SK-N-SH (cell line): ENCODE results near the gene GRID2IP.

ENCODE experiments used
- ELF1 ChIP-seq: IDR thresholded peaks from 2 replicates; pipeline ENCODE4 v1.4.0; 2012
- EP300 ChIP-seq, 2 experiments: IDR thresholded peaks; 2 replicates each; pipeline versions ENCODE4 v1.4.0 to v1.6.1; 2012; ENCODE audit warnings: borderline replicate concordance in 1 of 2, low read depth in 1 of 2, low read length in 1 of 2
- EZH2phosphoT487 ChIP-seq: fragments of 200-600 bp; sonication (generic); IDR thresholded peaks from 2 replicates; pipeline ENCODE4 v1.6.1; 2017; ENCODE audit warnings: low read depth, mixed run types, mild to moderate bottlenecking, antibody characterized with exemption, moderate library complexity, borderline replicate concordance
- FOXM1 ChIP-seq: IDR thresholded peaks from 2 replicates; pipeline ENCODE4 v1.4.0; 2012; ENCODE audit warnings: low read depth, mild to moderate bottlenecking
- JUND ChIP-seq: IDR thresholded peaks from 2 replicates; pipeline ENCODE4 v1.4.0; 2012
- MXI1 ChIP-seq: IDR thresholded peaks from 2 replicates; pipeline ENCODE4 v1.6.1; 2012; ENCODE audit warnings: mild to moderate bottlenecking, low read depth, low read length, improper control_type of control experiment
- NFIC ChIP-seq: IDR thresholded peaks from 2 replicates; pipeline ENCODE4 v1.4.0; 2012; ENCODE audit warnings: borderline replicate concordance
- POLR2AphosphoS5 ChIP-seq: IDR thresholded peaks from 2 replicates; pipeline ENCODE4 v1.6.1; 2012; ENCODE audit warnings: low read depth, low read length
- RAD21 ChIP-seq: IDR thresholded peaks from 2 replicates; pipeline ENCODE4 v1.6.1; 2012; ENCODE audit warnings: mild to moderate bottlenecking, low read length
- RCOR1 ChIP-seq: fragments of 150-350 bp; IDR thresholded peaks from 2 replicates; pipeline ENCODE4 v1.6.1; 2017; ENCODE audit warnings: antibody characterized with exemption, low read length
- RFX5 ChIP-seq: IDR thresholded peaks from 2 replicates; pipeline ENCODE4 v1.6.1; 2012; ENCODE audit warnings: mild to moderate bottlenecking, improper control_type of control experiment, low read length
- TAF1 ChIP-seq: IDR thresholded peaks from 2 replicates; pipeline ENCODE4 v1.6.1; 2012; ENCODE audit warnings: low read depth, mild to moderate bottlenecking, low read length, moderate library complexity, borderline replicate concordance
- TF ChIP-seq, protein P1 (sequence below): fragments of 200-600 bp; sonication (generic); IDR thresholded peaks from 2 replicates; pipeline ENCODE4 v1.6.1; 2017; ENCODE audit warnings: antibody characterized with exemption, mild to moderate bottlenecking, moderate library complexity
- TF ChIP-seq, protein P2 (sequence below): IDR thresholded peaks from 2 replicates; pipeline ENCODE4 v1.4.0; 2012; ENCODE audit warnings: low read depth

DNA sequence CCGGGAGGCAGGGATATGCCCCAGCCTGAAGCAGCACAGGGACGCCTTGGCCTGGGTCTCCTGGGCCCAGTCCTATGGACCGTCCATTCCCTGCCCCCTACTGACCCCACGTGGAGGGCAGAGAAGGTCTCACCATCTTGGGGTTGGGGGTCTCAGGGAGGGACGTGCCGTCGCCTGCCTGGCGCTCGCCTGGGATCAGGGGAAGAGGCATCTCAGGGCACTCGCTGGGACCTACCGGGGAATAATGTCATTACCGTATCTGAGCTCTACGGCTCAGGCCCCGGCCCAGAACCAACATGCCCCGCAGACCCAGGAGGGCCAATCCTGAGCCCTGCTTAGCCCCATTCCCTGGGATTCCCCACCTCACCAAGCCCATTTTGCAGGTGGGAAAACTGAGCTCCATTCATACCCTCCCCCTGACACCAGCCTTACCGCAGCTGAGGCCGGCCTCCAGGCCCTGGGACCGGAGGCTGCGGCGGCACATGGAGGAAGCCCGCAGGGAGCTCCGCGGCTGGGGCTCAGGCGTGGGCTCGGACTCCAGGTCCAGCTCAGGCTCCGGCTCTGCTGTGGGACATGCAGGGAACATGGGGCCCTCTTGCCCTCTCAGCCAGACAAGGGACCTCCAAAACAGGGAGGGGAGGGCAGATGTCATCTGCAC is 40.7 kb downstream of the GRID2IP start:
- TF ChIP-seq, protein P1, sequence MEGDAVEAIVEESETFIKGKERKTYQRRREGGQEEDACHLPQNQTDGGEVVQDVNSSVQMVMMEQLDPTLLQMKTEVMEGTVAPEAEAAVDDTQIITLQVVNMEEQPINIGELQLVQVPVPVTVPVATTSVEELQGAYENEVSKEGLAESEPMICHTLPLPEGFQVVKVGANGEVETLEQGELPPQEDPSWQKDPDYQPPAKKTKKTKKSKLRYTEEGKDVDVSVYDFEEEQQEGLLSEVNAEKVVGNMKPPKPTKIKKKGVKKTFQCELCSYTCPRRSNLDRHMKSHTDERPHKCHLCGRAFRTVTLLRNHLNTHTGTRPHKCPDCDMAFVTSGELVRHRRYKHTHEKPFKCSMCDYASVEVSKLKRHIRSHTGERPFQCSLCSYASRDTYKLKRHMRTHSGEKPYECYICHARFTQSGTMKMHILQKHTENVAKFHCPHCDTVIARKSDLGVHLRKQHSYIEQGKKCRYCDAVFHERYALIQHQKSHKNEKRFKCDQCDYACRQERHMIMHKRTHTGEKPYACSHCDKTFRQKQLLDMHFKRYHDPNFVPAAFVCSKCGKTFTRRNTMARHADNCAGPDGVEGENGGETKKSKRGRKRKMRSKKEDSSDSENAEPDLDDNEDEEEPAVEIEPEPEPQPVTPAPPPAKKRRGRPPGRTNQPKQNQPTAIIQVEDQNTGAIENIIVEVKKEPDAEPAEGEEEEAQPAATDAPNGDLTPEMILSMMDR: no peak
- TF ChIP-seq EZH2phosphoT487: no peak
- TF ChIP-seq RAD21: no peak
- no peak for TF ChIP-seq JUND
- TF ChIP-seq MXI1: no peak
- TF ChIP-seq NFIC: no peak
- TF ChIP-seq EP300 (IDR thresholded peaks at IDR 0.05; ENCODE audit: borderline replicate concordance in 1 of 2, low read depth in 1 of 2, low read length in 1 of 2): no peak
- no peak for TF ChIP-seq POLR2AphosphoS5
- no peak for TF ChIP-seq RFX5
- TF ChIP-seq TAF1: no peak
- TF ChIP-seq RCOR1: no peak
- TF ChIP-seq, protein P2, sequence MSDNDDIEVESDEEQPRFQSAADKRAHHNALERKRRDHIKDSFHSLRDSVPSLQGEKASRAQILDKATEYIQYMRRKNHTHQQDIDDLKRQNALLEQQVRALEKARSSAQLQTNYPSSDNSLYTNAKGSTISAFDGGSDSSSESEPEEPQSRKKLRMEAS: no peak
- TF ChIP-seq ELF1: no peak
- no peak for TF ChIP-seq FOXM1
